H9 (cell line): ENCODE data around the gene RABGAP1L. TPM values are rescaled to one million over a fixed set of nuclear protein-coding genes. Genes with fewer than 3 reads are reported as not detected.

Experiments
- DNase-seq: peaks from one replicate; pipeline ENCODE4 v3.0.0-alpha.2; 2017
- H2AFZ ChIP-seq: one replicate; pipeline ENCODE4 v1.6.1; 2013; ENCODE audit warnings: mild to moderate bottlenecking, low read length, control low read depth, moderate library complexity
- H2AK5ac ChIP-seq: 2 replicates; pipeline ENCODE4 v1.6.1; 2013; ENCODE audit warnings: low read length, control low read depth, mixed read lengths; ENCODE audit not compliant: insufficient read length
- H2BK120ac ChIP-seq: one replicate; pipeline ENCODE4 v1.6.1; 2013; ENCODE audit warnings: low read depth, mild to moderate bottlenecking, low read length, control low read depth, inconsistent platforms; ENCODE audit not compliant: poor library complexity, severe bottlenecking
- H2BK12ac ChIP-seq: 2 replicates; pipeline ENCODE4 v1.6.1; 2013; ENCODE audit warnings: low read length, control low read depth, mixed read lengths, low read depth; ENCODE audit not compliant: insufficient read length
- H2BK15ac ChIP-seq: 2 replicates; pipeline ENCODE4 v1.6.1; 2013; ENCODE audit warnings: low read depth, low read length, control low read depth
- H2BK20ac ChIP-seq: one replicate; pipeline ENCODE4 v1.6.1; 2013; ENCODE audit warnings: low read depth, mild to moderate bottlenecking, low read length, control low read depth, inconsistent platforms; ENCODE audit not compliant: poor library complexity, severe bottlenecking
- H2BK5ac ChIP-seq: 2 replicates; pipeline ENCODE4 v1.6.1; 2013; ENCODE audit warnings: low read length, control low read depth, mixed read lengths; ENCODE audit not compliant: insufficient read length
- H3K14ac ChIP-seq: 2 replicates; pipeline ENCODE4 v1.6.1; 2013; ENCODE audit warnings: low read length, control low read depth; ENCODE audit not compliant: insufficient read depth
- H3K18ac ChIP-seq: 2 replicates; pipeline ENCODE4 v1.6.1; 2013; ENCODE audit warnings: low read depth, mild to moderate bottlenecking, mixed read lengths, low read length, control low read depth; ENCODE audit not compliant: insufficient read length
- H3K23ac ChIP-seq: 2 replicates; pipeline ENCODE4 v1.6.1; 2013; ENCODE audit warnings: low read length, control low read depth, mixed read lengths, low read depth; ENCODE audit not compliant: insufficient read length
- H3K23me2 ChIP-seq: 2 replicates; pipeline ENCODE4 v1.6.1; 2013; ENCODE audit warnings: low read depth, mild to moderate bottlenecking, mixed read lengths, low read length, control low read depth; ENCODE audit not compliant: insufficient read length, poor library complexity, severe bottlenecking
- H3K27ac ChIP-seq: 2 replicates; pipeline ENCODE4 v1.5.1; 2013; ENCODE audit warnings: low read length, control low read depth, mixed read lengths, low read depth; ENCODE audit not compliant: insufficient read length
- H3K27me3 ChIP-seq: 2 replicates; pipeline ENCODE4 v1.6.1; 2013; ENCODE audit warnings: low read length, control low read depth, inconsistent platforms; ENCODE audit not compliant: insufficient read depth
- H3K4ac ChIP-seq: 2 replicates; pipeline ENCODE4 v1.6.1; 2013; ENCODE audit warnings: low read depth, mild to moderate bottlenecking, control low read depth, inconsistent platforms, low read length, moderate library complexity
- H3K4me1 ChIP-seq: 2 replicates; pipeline ENCODE4 v1.6.1; 2013; ENCODE audit warnings: low read length, control low read depth, inconsistent platforms; ENCODE audit not compliant: insufficient read depth
- H3K4me2 ChIP-seq: 2 replicates; pipeline ENCODE4 v1.6.1; 2013; ENCODE audit warnings: low read length, control low read depth, mixed read lengths; ENCODE audit not compliant: insufficient read length, insufficient read depth
- H3K56ac ChIP-seq: 2 replicates; pipeline ENCODE4 v1.6.1; 2013; ENCODE audit warnings: low read depth, mild to moderate bottlenecking, mixed read lengths, low read length, control low read depth; ENCODE audit not compliant: insufficient read length
- H3K79me1 ChIP-seq: 2 replicates; pipeline ENCODE4 v1.6.1; 2013; ENCODE audit warnings: low read depth, mild to moderate bottlenecking, moderate library complexity, low read length, control low read depth, inconsistent platforms; ENCODE audit not compliant: insufficient read depth, poor library complexity, severe bottlenecking
- H3K79me2 ChIP-seq: 2 replicates; pipeline ENCODE4 v1.6.1; 2013; ENCODE audit warnings: low read length, control low read depth, inconsistent platforms; ENCODE audit not compliant: insufficient read depth
- H3K9ac ChIP-seq: 2 replicates; pipeline ENCODE4 v1.6.1; 2013; ENCODE audit warnings: low read length, control low read depth, mixed read lengths; ENCODE audit not compliant: insufficient read length; ENCODE audit errors: extremely low read depth
- H3K9me3 ChIP-seq: one replicate; pipeline ENCODE4 v1.6.1; 2013; ENCODE audit warnings: low read depth, low read length, inconsistent platforms; ENCODE audit not compliant: control insufficient read depth
- H3T11ph ChIP-seq: one replicate; pipeline ENCODE4 v1.6.1; 2013; ENCODE audit warnings: mild to moderate bottlenecking, low read length, control low read depth, inconsistent platforms
- H4K20me1 ChIP-seq: one replicate; pipeline ENCODE4 v1.6.1; 2013; ENCODE audit not compliant: control insufficient read depth, insufficient read length, insufficient read depth
- H4K5ac ChIP-seq: 2 replicates; pipeline ENCODE4 v1.6.1; 2013; ENCODE audit warnings: low read depth, mild to moderate bottlenecking, mixed read lengths, low read length, control low read depth; ENCODE audit not compliant: insufficient read length
- H4K8ac ChIP-seq: replicated peaks from 2 replicates; pipeline ENCODE4 v1.6.1; 2013; ENCODE audit warnings: low read length, control low read depth, mixed read lengths, low read depth; ENCODE audit not compliant: insufficient read length
- H4K91ac ChIP-seq: 2 replicates; pipeline ENCODE4 v1.6.1; 2013; ENCODE audit warnings: low read depth, mild to moderate bottlenecking, moderate library complexity, mixed read lengths, low read length, control low read depth; ENCODE audit not compliant: insufficient read length
- H3K27ac Mint-ChIP-seq, 3 experiments: 2 replicates in 2 of 3; 3 replicates in 1 of 3; pipeline ENCODE4 v1.8.0; 2020 to 2021; ENCODE audit warnings: mixed read lengths in 3 of 3, mild to moderate bottlenecking in 1 of 3, moderate library complexity in 1 of 3
- H3K27me3 Mint-ChIP-seq: 2 replicates; pipeline ENCODE4 v1.8.0; 2021; ENCODE audit warnings: low read depth, mild to moderate bottlenecking, moderate library complexity, mixed read lengths
- H3K36me3 Mint-ChIP-seq, 3 experiments: 2 replicates in 2 of 3; 3 replicates in 1 of 3; pipeline ENCODE4 v1.8.0; 2020 to 2021; ENCODE audit warnings: low read depth in 3 of 3, mixed read lengths in 3 of 3; ENCODE audit not compliant: insufficient read depth in 1 of 3
- H3K4me1 Mint-ChIP-seq, 2 experiments: 2 replicates each; pipeline ENCODE4 v1.8.0; 2020; ENCODE audit warnings: mixed read lengths in 2 of 2
- H3K4me3 Mint-ChIP-seq, 2 experiments: 2 replicates in 1 of 2; 3 replicates in 1 of 2; pipeline ENCODE4 v1.8.0; 2020 to 2021; ENCODE audit warnings: mild to moderate bottlenecking in 2 of 2, mixed read lengths in 2 of 2, moderate library complexity in 1 of 2
- H3K9me3 Mint-ChIP-seq, 2 experiments: 2 replicates in 1 of 2; 3 replicates in 1 of 2; pipeline ENCODE4 v1.8.0; 2020; ENCODE audit warnings: mild to moderate bottlenecking in 2 of 2, mixed read lengths in 2 of 2, moderate library complexity in 1 of 2
- WGBS: extraction: QIAGEN DNeasy Blood & Tissue Kit; methylation state at CpG from one replicate; pipeline ENCODE4 v1.1.7; 2013; ENCODE audit warnings: missing lambda C conversion rate, low lambda C conversion rate, mixed read lengths; ENCODE audit not compliant: insufficient read length; ENCODE audit errors: extremely low coverage; 5-methylcytosine and 5-hydroxymethylcytosine counted together
- total RNA-seq: library from RNA; stranded (reverse); gene quantifications from 2 replicates; pipeline ENCODE4 v1.2.1, GENCODE V29; 2021
- TF ChIP-seq, protein P1 (sequence below): fragments of 200-600 bp; sonication (generic); conservative IDR thresholded peaks from 3 replicates; pipeline ENCODE4 v1.8.0; 2021; ENCODE audit warnings: antibody characterized with exemption, mild to moderate bottlenecking

RABGAP1L gene
- total RNA-seq, 1 experiment from 2014 or later = 147 TPM

GRCh38 chr1:174344162-174344561 is 184.8 kb downstream of the RABGAP1L start:
- no peak overlapping the region for H3K27ac ChIP-seq
- no peak overlapping the region for H3K23ac ChIP-seq

More at GRCh38 chr1:174344162-174344561, 184.8 kb downstream of the RABGAP1L start:
- H4K91ac ChIP-seq = no peak overlapping the region
- H3K79me2 ChIP-seq = no peaks in the 10 kb centered on the region
- H3K4me1 ChIP-seq = no peaks in the 10 kb centered on the region
- Mint-ChIP-seq H3K4me3 (no peak overlapping the region), H3K4me1 (no peaks in the 10 kb centered on the region), H3K9me3 (peaks cover 6 to 8% of the 10 kb centered on the region in 2 experiments; a peak in 4 of 5 replicates), H3K27me3 (no peaks in the 10 kb centered on the region), H3K27ac (no peak overlapping the region), H3K36me3 (peaks cover 0 to 6% (median 3%) of the 10 kb centered on the region in 3 experiments; a peak in 3 of 7 replicates)
- no peak overlapping the region for H2AK5ac ChIP-seq
- no peak overlapping the region for H2BK12ac ChIP-seq
- H2AFZ ChIP-seq = no peak overlapping the region
- no peak overlapping the region for H4K8ac ChIP-seq
- H3K18ac ChIP-seq = no peak overlapping the region
- no peaks in the 10 kb centered on the region for H3K23me2 ChIP-seq
- no peak overlapping the region for H3K4me2 ChIP-seq
- H4K5ac ChIP-seq = no peak overlapping the region
- no peaks in the 10 kb centered on the region for H3K9me3 ChIP-seq
- no peak overlapping the region for H2BK20ac ChIP-seq
- no peak overlapping the region for H2BK15ac ChIP-seq
- no peak overlapping the region for H3K56ac ChIP-seq
- no peak overlapping the region for H3T11ph ChIP-seq
- no peaks in the 10 kb centered on the region for H4K20me1 ChIP-seq
- H3K14ac ChIP-seq = no peak overlapping the region
- H2BK5ac ChIP-seq = no peak overlapping the region
- no CpG with 5 or more reads among the region's 3 CpGs for WGBS
- no peaks in the 10 kb centered on the region for H3K27me3 ChIP-seq
- H3K79me1 ChIP-seq = no peaks in the 10 kb centered on the region
- TF ChIP-seq, protein P1, sequence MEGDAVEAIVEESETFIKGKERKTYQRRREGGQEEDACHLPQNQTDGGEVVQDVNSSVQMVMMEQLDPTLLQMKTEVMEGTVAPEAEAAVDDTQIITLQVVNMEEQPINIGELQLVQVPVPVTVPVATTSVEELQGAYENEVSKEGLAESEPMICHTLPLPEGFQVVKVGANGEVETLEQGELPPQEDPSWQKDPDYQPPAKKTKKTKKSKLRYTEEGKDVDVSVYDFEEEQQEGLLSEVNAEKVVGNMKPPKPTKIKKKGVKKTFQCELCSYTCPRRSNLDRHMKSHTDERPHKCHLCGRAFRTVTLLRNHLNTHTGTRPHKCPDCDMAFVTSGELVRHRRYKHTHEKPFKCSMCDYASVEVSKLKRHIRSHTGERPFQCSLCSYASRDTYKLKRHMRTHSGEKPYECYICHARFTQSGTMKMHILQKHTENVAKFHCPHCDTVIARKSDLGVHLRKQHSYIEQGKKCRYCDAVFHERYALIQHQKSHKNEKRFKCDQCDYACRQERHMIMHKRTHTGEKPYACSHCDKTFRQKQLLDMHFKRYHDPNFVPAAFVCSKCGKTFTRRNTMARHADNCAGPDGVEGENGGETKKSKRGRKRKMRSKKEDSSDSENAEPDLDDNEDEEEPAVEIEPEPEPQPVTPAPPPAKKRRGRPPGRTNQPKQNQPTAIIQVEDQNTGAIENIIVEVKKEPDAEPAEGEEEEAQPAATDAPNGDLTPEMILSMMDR = no peak
- no peak for DNase-seq
- H3K9ac ChIP-seq = no peak overlapping the region
- H2BK120ac ChIP-seq = no peak overlapping the region
- no peak overlapping the region for H3K4ac ChIP-seq
